Gastroesophageal sphincter (tissue), 3 donors: Measurements from ENCODE around the gene VAPB.

ENCODE experiments used
- CTCF ChIP-seq, 4 experiments: fragments of 200-600 bp in 2 of 4; fragments of 450-650 bp in 2 of 4; sonication (generic) in 1 of 4; IDR thresholded peaks; one replicate each; pipeline ENCODE4 v1.5.1; 2017 to 2019; ENCODE audit warnings: antibody characterized with exemption in 4 of 4, mild to moderate bottlenecking in 2 of 4, moderate library complexity in 2 of 4
- EP300 ChIP-seq: sonication (generic); formaldehyde crosslinking; IDR thresholded peaks from one replicate; pipeline ENCODE4 v1.6.1; 2017; ENCODE audit warnings: antibody characterized with exemption, mild to moderate bottlenecking
- POLR2A ChIP-seq, 2 donors: fragments of 450-650 bp; IDR thresholded peaks; one replicate each; pipeline ENCODE4 v1.6.1; 2017; ENCODE audit warnings: antibody characterized with exemption in 2 of 2, mild to moderate bottlenecking in 2 of 2, moderate library complexity in 1 of 2
- POLR2AphosphoS5 ChIP-seq: sonication (generic); formaldehyde crosslinking; IDR thresholded peaks from one replicate; pipeline ENCODE4 v1.6.1; 2017; ENCODE audit warnings: antibody characterized with exemption

GRCh38 chr20:58394801-58395200 is 5.8 kb downstream of the VAPB start:
- TF ChIP-seq POLR2A (IDR thresholded peaks at IDR 0.05) (no peak), CTCF (IDR thresholded peaks at IDR 0.05) (no peak), EP300 (no peak), POLR2AphosphoS5 (no peak)
